ENCODE results near the gene SPRTN. TPM values are rescaled to one million over a fixed set of nuclear protein-coding genes. Genes with fewer than 3 reads are reported as not detected.

SPRTN gene
- total and polyA plus RNA-seq, 4 donors: 2.1 to 8.9 (median 6.5) TPM

DNA sequence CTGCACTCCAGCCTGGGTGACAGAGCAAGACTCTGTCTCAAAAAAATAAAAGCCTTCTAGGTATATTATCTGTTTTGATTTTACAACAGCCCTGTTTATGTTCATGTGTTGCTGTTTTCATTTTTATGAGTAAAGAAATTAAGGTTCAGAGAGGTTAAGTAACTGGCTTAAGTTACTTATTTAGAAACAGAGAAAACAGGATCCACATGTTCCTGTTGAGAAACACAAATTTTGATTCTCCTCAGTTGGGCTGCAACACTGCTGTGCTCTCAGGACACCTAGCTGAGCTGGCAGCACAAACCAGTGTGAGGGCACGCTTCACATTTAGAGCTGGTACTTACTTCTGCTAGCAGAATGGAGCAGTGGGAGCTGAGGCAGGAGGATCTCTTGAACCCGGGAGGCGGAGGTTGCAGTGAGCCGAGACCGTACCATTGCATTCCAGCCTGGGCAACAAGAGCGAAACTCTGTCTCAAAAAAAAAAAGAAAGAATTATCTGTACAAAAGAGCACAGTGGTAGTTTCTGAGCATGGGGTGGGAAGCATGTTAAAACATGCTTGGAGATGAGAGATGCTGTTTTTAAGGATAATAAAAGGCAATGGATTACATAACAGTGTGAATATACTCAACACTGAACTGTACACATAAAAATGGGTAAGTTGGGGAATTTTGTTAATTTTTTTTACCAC lies 2.4 kb downstream of the SPRTN start:
- Histone ChIP-seq H3K36me3 (ENCODE audit: control insufficient read depth in 4 of 4, insufficient read depth in 3 of 4, low read depth in 1 of 4, low read length in 3 of 4) (peaks cover 0 to 5% (median 0%) of the 10 kb centered on the region in 4 donors), H3K9me3 (ENCODE audit: control insufficient read depth in 4 of 4, low read length in 3 of 4) (no peaks in the 10 kb centered on the region), H3K4me3 (ENCODE audit: low read depth in 1 of 3, low read length in 3 of 3) (no peak overlapping the region), H3K27ac (ENCODE audit: low read depth in 1 of 2, low read length in 2 of 2) (no peak overlapping the region), H3K4me1 (ENCODE audit: control insufficient read depth in 4 of 4, insufficient read depth in 4 of 4, low read length in 3 of 4) (peaks cover 6 to 31% (median 28%) of the 10 kb centered on the region in 4 donors), H3K27me3 (ENCODE audit: control insufficient read depth in 4 of 4, insufficient read depth in 4 of 4, low read length in 3 of 4) (no peaks in the 10 kb centered on the region), H3K9ac (ENCODE audit: low read depth in 1 of 2, low read length in 2 of 2) (no peak overlapping the region)
- no peak for TF ChIP-seq YY1 (IDR thresholded peaks at IDR 0.05)
- no peak for TF ChIP-seq REST (IDR thresholded peaks at IDR 0.05)
- TF ChIP-seq, protein P1, sequence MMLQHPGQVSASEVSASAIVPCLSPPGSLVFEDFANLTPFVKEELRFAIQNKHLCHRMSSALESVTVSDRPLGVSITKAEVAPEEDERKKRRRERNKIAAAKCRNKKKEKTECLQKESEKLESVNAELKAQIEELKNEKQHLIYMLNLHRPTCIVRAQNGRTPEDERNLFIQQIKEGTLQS (IDR thresholded peaks at IDR 0.05): no peak
- TF ChIP-seq HNF4A (conservative IDR thresholded peaks at IDR 0.05): no peak
- TF ChIP-seq JUND (IDR thresholded peaks at IDR 0.05): no peak
- no peak for TF ChIP-seq FOXA1 (IDR thresholded peaks at IDR 0.05)
- no peak for TF ChIP-seq RAD21 (IDR thresholded peaks at IDR 0.05)
- TF ChIP-seq GABPA (IDR thresholded peaks at IDR 0.05 in 1 of 2, conservative IDR thresholded peaks at IDR 0.05 in 1 of 2): no peak
- TF ChIP-seq, protein P2, sequence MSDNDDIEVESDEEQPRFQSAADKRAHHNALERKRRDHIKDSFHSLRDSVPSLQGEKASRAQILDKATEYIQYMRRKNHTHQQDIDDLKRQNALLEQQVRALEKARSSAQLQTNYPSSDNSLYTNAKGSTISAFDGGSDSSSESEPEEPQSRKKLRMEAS (IDR thresholded peaks at IDR 0.05): no peak
- DNase-seq (ENCODE audit: low spot score): no peak
- whole genome bisulfite sequencing: 96% methylated on average over 6 of the region's 6 CpGs

GRCh38 chr1:231347961-231348360 lies 9.9 kb downstream of the SPRTN start:
- WGBS: 90% methylated on average over 4 of the region's 4 CpGs
- H3K9ac ChIP-seq (ENCODE audit: low read depth in 1 of 2, low read length in 2 of 2): no peak overlapping the region
- no peaks in the 10 kb centered on the region for H3K9me3 ChIP-seq (ENCODE audit: control insufficient read depth in 4 of 4, low read length in 3 of 4)
- DNase-seq (ENCODE audit: low spot score): no peak
- H3K4me3 ChIP-seq (ENCODE audit: low read depth in 1 of 3, low read length in 3 of 3): no peak overlapping the region
- TF ChIP-seq ZBTB33 (IDR thresholded peaks at IDR 0.05) (no peak), FOXA1 (IDR thresholded peaks at IDR 0.05) (no peak)
- TF ChIP-seq, protein P2 (IDR thresholded peaks at IDR 0.05): no peak
- H3K36me3 ChIP-seq (ENCODE audit: control insufficient read depth in 4 of 4, insufficient read depth in 3 of 4, low read depth in 1 of 4, low read length in 3 of 4): peaks cover 6 to 45% (median 24%) of the 10 kb centered on the region in 4 donors
- peaks cover 0 to 1% (median 0%) of the 10 kb centered on the region in 4 donors for H3K4me1 ChIP-seq (ENCODE audit: control insufficient read depth in 4 of 4, insufficient read depth in 4 of 4, low read length in 3 of 4)
- no peaks in the 10 kb centered on the region for H3K27me3 ChIP-seq (ENCODE audit: control insufficient read depth in 4 of 4, insufficient read depth in 4 of 4, low read length in 3 of 4)
- H3K27ac ChIP-seq (ENCODE audit: low read depth in 1 of 2, low read length in 2 of 2): no peak overlapping the region
